H9 (cell line): ENCODE data around the gene HIGD2A. TPM values are rescaled to one million over a fixed set of nuclear protein-coding genes. Genes with fewer than 3 reads are reported as not detected.
A peak's percentile ranks its signal among the peaks of the same experiment; 100 is the strongest.

Experiments
- DNase-seq: peaks from one replicate; pipeline ENCODE4 v3.0.0-alpha.2; 2017
- H2AFZ ChIP-seq: one replicate; pipeline ENCODE4 v1.6.1; 2013; ENCODE audit warnings: mild to moderate bottlenecking, low read length, control low read depth, moderate library complexity
- H2AK5ac ChIP-seq: 2 replicates; pipeline ENCODE4 v1.6.1; 2013; ENCODE audit warnings: low read length, control low read depth, mixed read lengths; ENCODE audit not compliant: insufficient read length
- H2BK120ac ChIP-seq: one replicate; pipeline ENCODE4 v1.6.1; 2013; ENCODE audit warnings: low read depth, mild to moderate bottlenecking, low read length, control low read depth, inconsistent platforms; ENCODE audit not compliant: poor library complexity, severe bottlenecking
- H2BK12ac ChIP-seq: 2 replicates; pipeline ENCODE4 v1.6.1; 2013; ENCODE audit warnings: low read length, control low read depth, mixed read lengths, low read depth; ENCODE audit not compliant: insufficient read length
- H2BK15ac ChIP-seq: 2 replicates; pipeline ENCODE4 v1.6.1; 2013; ENCODE audit warnings: low read depth, low read length, control low read depth
- H2BK20ac ChIP-seq: one replicate; pipeline ENCODE4 v1.6.1; 2013; ENCODE audit warnings: low read depth, mild to moderate bottlenecking, low read length, control low read depth, inconsistent platforms; ENCODE audit not compliant: poor library complexity, severe bottlenecking
- H2BK5ac ChIP-seq: 2 replicates; pipeline ENCODE4 v1.6.1; 2013; ENCODE audit warnings: low read length, control low read depth, mixed read lengths; ENCODE audit not compliant: insufficient read length
- H3K14ac ChIP-seq: 2 replicates; pipeline ENCODE4 v1.6.1; 2013; ENCODE audit warnings: low read length, control low read depth; ENCODE audit not compliant: insufficient read depth
- H3K18ac ChIP-seq: 2 replicates; pipeline ENCODE4 v1.6.1; 2013; ENCODE audit warnings: low read depth, mild to moderate bottlenecking, mixed read lengths, low read length, control low read depth; ENCODE audit not compliant: insufficient read length
- H3K23ac ChIP-seq: 2 replicates; pipeline ENCODE4 v1.6.1; 2013; ENCODE audit warnings: low read length, control low read depth, mixed read lengths, low read depth; ENCODE audit not compliant: insufficient read length
- H3K23me2 ChIP-seq: 2 replicates; pipeline ENCODE4 v1.6.1; 2013; ENCODE audit warnings: low read depth, mild to moderate bottlenecking, mixed read lengths, low read length, control low read depth; ENCODE audit not compliant: insufficient read length, poor library complexity, severe bottlenecking
- H3K27ac ChIP-seq: 2 replicates; pipeline ENCODE4 v1.5.1; 2013; ENCODE audit warnings: low read length, control low read depth, mixed read lengths, low read depth; ENCODE audit not compliant: insufficient read length
- H3K27me3 ChIP-seq: 2 replicates; pipeline ENCODE4 v1.6.1; 2013; ENCODE audit warnings: low read length, control low read depth, inconsistent platforms; ENCODE audit not compliant: insufficient read depth
- H3K4ac ChIP-seq: 2 replicates; pipeline ENCODE4 v1.6.1; 2013; ENCODE audit warnings: low read depth, mild to moderate bottlenecking, control low read depth, inconsistent platforms, low read length, moderate library complexity
- H3K4me1 ChIP-seq: 2 replicates; pipeline ENCODE4 v1.6.1; 2013; ENCODE audit warnings: low read length, control low read depth, inconsistent platforms; ENCODE audit not compliant: insufficient read depth
- H3K4me2 ChIP-seq: 2 replicates; pipeline ENCODE4 v1.6.1; 2013; ENCODE audit warnings: low read length, control low read depth, mixed read lengths; ENCODE audit not compliant: insufficient read length, insufficient read depth
- H3K56ac ChIP-seq: 2 replicates; pipeline ENCODE4 v1.6.1; 2013; ENCODE audit warnings: low read depth, mild to moderate bottlenecking, mixed read lengths, low read length, control low read depth; ENCODE audit not compliant: insufficient read length
- H3K79me1 ChIP-seq: 2 replicates; pipeline ENCODE4 v1.6.1; 2013; ENCODE audit warnings: low read depth, mild to moderate bottlenecking, moderate library complexity, low read length, control low read depth, inconsistent platforms; ENCODE audit not compliant: insufficient read depth, poor library complexity, severe bottlenecking
- H3K79me2 ChIP-seq: 2 replicates; pipeline ENCODE4 v1.6.1; 2013; ENCODE audit warnings: low read length, control low read depth, inconsistent platforms; ENCODE audit not compliant: insufficient read depth
- H3K9ac ChIP-seq: 2 replicates; pipeline ENCODE4 v1.6.1; 2013; ENCODE audit warnings: low read length, control low read depth, mixed read lengths; ENCODE audit not compliant: insufficient read length; ENCODE audit errors: extremely low read depth
- H3K9me3 ChIP-seq: one replicate; pipeline ENCODE4 v1.6.1; 2013; ENCODE audit warnings: low read depth, low read length, inconsistent platforms; ENCODE audit not compliant: control insufficient read depth
- H3T11ph ChIP-seq: one replicate; pipeline ENCODE4 v1.6.1; 2013; ENCODE audit warnings: mild to moderate bottlenecking, low read length, control low read depth, inconsistent platforms
- H4K20me1 ChIP-seq: one replicate; pipeline ENCODE4 v1.6.1; 2013; ENCODE audit not compliant: control insufficient read depth, insufficient read length, insufficient read depth
- H4K5ac ChIP-seq: 2 replicates; pipeline ENCODE4 v1.6.1; 2013; ENCODE audit warnings: low read depth, mild to moderate bottlenecking, mixed read lengths, low read length, control low read depth; ENCODE audit not compliant: insufficient read length
- H4K8ac ChIP-seq: replicated peaks from 2 replicates; pipeline ENCODE4 v1.6.1; 2013; ENCODE audit warnings: low read length, control low read depth, mixed read lengths, low read depth; ENCODE audit not compliant: insufficient read length
- H4K91ac ChIP-seq: 2 replicates; pipeline ENCODE4 v1.6.1; 2013; ENCODE audit warnings: low read depth, mild to moderate bottlenecking, moderate library complexity, mixed read lengths, low read length, control low read depth; ENCODE audit not compliant: insufficient read length
- H3K27ac Mint-ChIP-seq, 3 experiments: 2 replicates in 2 of 3; 3 replicates in 1 of 3; pipeline ENCODE4 v1.8.0; 2020 to 2021; ENCODE audit warnings: mixed read lengths in 3 of 3, mild to moderate bottlenecking in 1 of 3, moderate library complexity in 1 of 3
- H3K27me3 Mint-ChIP-seq: 2 replicates; pipeline ENCODE4 v1.8.0; 2021; ENCODE audit warnings: low read depth, mild to moderate bottlenecking, moderate library complexity, mixed read lengths
- H3K36me3 Mint-ChIP-seq, 3 experiments: 2 replicates in 2 of 3; 3 replicates in 1 of 3; pipeline ENCODE4 v1.8.0; 2020 to 2021; ENCODE audit warnings: low read depth in 3 of 3, mixed read lengths in 3 of 3; ENCODE audit not compliant: insufficient read depth in 1 of 3
- H3K4me1 Mint-ChIP-seq, 2 experiments: 2 replicates each; pipeline ENCODE4 v1.8.0; 2020; ENCODE audit warnings: mixed read lengths in 2 of 2
- H3K4me3 Mint-ChIP-seq, 2 experiments: 2 replicates in 1 of 2; 3 replicates in 1 of 2; pipeline ENCODE4 v1.8.0; 2020 to 2021; ENCODE audit warnings: mild to moderate bottlenecking in 2 of 2, mixed read lengths in 2 of 2, moderate library complexity in 1 of 2
- H3K9me3 Mint-ChIP-seq, 2 experiments: 2 replicates in 1 of 2; 3 replicates in 1 of 2; pipeline ENCODE4 v1.8.0; 2020; ENCODE audit warnings: mild to moderate bottlenecking in 2 of 2, mixed read lengths in 2 of 2, moderate library complexity in 1 of 2
- CTCF ChIP-seq: fragments of 200-600 bp; sonication (generic); conservative IDR thresholded peaks from 3 replicates; pipeline ENCODE4 v1.8.0; 2021; ENCODE audit warnings: antibody characterized with exemption, mild to moderate bottlenecking
- WGBS: extraction: QIAGEN DNeasy Blood & Tissue Kit; methylation state at CpG from one replicate; pipeline ENCODE4 v1.1.7; 2013; ENCODE audit warnings: missing lambda C conversion rate, low lambda C conversion rate, mixed read lengths; ENCODE audit not compliant: insufficient read length; ENCODE audit errors: extremely low coverage; 5-methylcytosine and 5-hydroxymethylcytosine counted together
- total RNA-seq: library from RNA; stranded (reverse); gene quantifications from 2 replicates; pipeline ENCODE4 v1.2.1, GENCODE V29; 2021

The HIGD2A gene
- total RNA-seq, 1 experiment from 2014 or later: 92.3 TPM

GRCh38 chr5:176416965-176417364, 28.4 kb downstream of the HIGD2A start:
- WGBS: no CpG with 5 or more reads among the region's 11 CpGs

More at GRCh38 chr5:176416965-176417364, 28.4 kb downstream of the HIGD2A start:
- H4K8ac ChIP-seq: no peak overlapping the region
- Mint-ChIP-seq H3K27me3 (peaks cover 26% of the 10 kb centered on the region), H3K4me3 (peak overlapping the region; percentile 51 to 75), H3K36me3 (peaks cover 0 to 20% (median 17%) of the 10 kb centered on the region in 3 experiments; a peak in 5 of 7 replicates), H3K4me1 (peaks cover 6 to 9% of the 10 kb centered on the region in 2 experiments; a peak in 3 of 4 replicates), H3K27ac (no peak overlapping the region), H3K9me3 (peaks cover 22 to 33% of the 10 kb centered on the region in 2 experiments)
- H3K14ac ChIP-seq: no peak overlapping the region; the same call in 1 of the 2 replicates
- H2BK120ac ChIP-seq: no peak overlapping the region
- peaks cover 5% of the 10 kb centered on the region for H3K23me2 ChIP-seq
- H3K18ac ChIP-seq: no peak overlapping the region
- no peak overlapping the region for H2AK5ac ChIP-seq
- no peaks in the 10 kb centered on the region for H3K79me1 ChIP-seq
- peak overlapping the region; percentile 32 for H3K4me2 ChIP-seq
- no peaks in the 10 kb centered on the region for H3K79me2 ChIP-seq
- H2AFZ ChIP-seq: peak overlapping the region; percentile 14
- no peak overlapping the region for H3K56ac ChIP-seq
- H3K4ac ChIP-seq: no peak overlapping the region
- no peak overlapping the region for H3T11ph ChIP-seq
- DNase-seq: no peak
- no peaks in the 10 kb centered on the region for H4K20me1 ChIP-seq
- H3K23ac ChIP-seq: no peak overlapping the region
- no peak overlapping the region for H3K9ac ChIP-seq
- H3K9me3 ChIP-seq: no peaks in the 10 kb centered on the region
- no peak overlapping the region for H2BK12ac ChIP-seq
- no peak overlapping the region for H2BK20ac ChIP-seq
- no peak overlapping the region for H4K91ac ChIP-seq
- H2BK15ac ChIP-seq: no peak overlapping the region
- H3K27ac ChIP-seq: no peak overlapping the region
- H4K5ac ChIP-seq: no peak overlapping the region
- H3K27me3 ChIP-seq: no peaks in the 10 kb centered on the region; the same call in 1 of the 2 replicates
- H3K4me1 ChIP-seq: no peaks in the 10 kb centered on the region
- H2BK5ac ChIP-seq: no peak overlapping the region
- TF ChIP-seq CTCF: no peak
